D721Med (cell line): ENCODE results near the gene CSK.

ENCODE experiments used
- DNase-seq: peaks from one replicate; pipeline ENCODE4 v3.0.0; 2011; ENCODE audit warnings: low spot score; ENCODE audit not compliant: insufficient read length
- FAIRE-seq: peaks from 2 replicates; lab custom pipeline; 2011; peaks lifted over from hg19 to GRCh38; lab: Jason Lieb, UNC
- CTCF ChIP-seq: IDR thresholded peaks from 2 replicates; pipeline ENCODE4 v1.5.1; 2012; ENCODE audit warnings: mild to moderate bottlenecking, control low read depth; ENCODE audit not compliant: insufficient read depth; ENCODE audit errors: missing control alignments

Gene CSK

GRCh38 chr15:74792227-74793016 is 10.5 kb downstream of the CSK start:
- TF ChIP-seq CTCF = no peak
- no peak for DNase-seq
- no peak for FAIRE-seq

GRCh38 chr15:74793135-74794028 is 11.5 kb downstream of the CSK start:
- FAIRE-seq (no peak), DNase-seq (no peak)
- TF ChIP-seq CTCF = no peak

- FAIRE-seq = no peak
- no peak for TF ChIP-seq CTCF
- no peak for DNase-seq
These were observed 12.5 kb downstream of the CSK start for GRCh38 chr15:74794248-74794969.

- FAIRE-seq = no peak
- TF ChIP-seq CTCF = no peak
These were observed 13.1 kb downstream of the CSK start for GRCh38 chr15:74794970-74795349.

GRCh38 chr15:74795966-74796625 is 14.2 kb downstream of the CSK start:
- no peak for DNase-seq
- TF ChIP-seq CTCF = no peak
- FAIRE-seq = no peak

More at GRCh38 chr15:74794970-74795349, 13.1 kb downstream of the CSK start:
- DNase-seq = no peak

GRCh38 chr15:74798388-74799254 is 16.7 kb downstream of the CSK start:
- FAIRE-seq = no peak
- no peak for TF ChIP-seq CTCF
- no peak for DNase-seq
